GM23338 (cell line): ENCODE data around the gene SLC43A3.

ENCODE experiments used
- CTCF ChIP-seq, 2 experiments: fragments of 200-600 bp in 1 of 2; sonication (generic) in 1 of 2; conservative IDR thresholded peaks; 2 replicates each; pipeline versions ENCODE4 v1.5.1 to v1.6.1; 2016 to 2017; ENCODE audit warnings: antibody characterized with exemption in 2 of 2, low read depth in 2 of 2, mild to moderate bottlenecking in 2 of 2, moderate library complexity in 1 of 2
- EZH2 ChIP-seq: fragments of 200-600 bp; sonication (generic); IDR thresholded peaks from one replicate; pipeline ENCODE4 v1.8.0; 2017; ENCODE audit warnings: antibody characterized with exemption, mild to moderate bottlenecking, low read depth; ENCODE audit not compliant: unreplicated experiment
- JUNB ChIP-seq: IDR thresholded peaks from one replicate; pipeline ENCODE4 v1.6.1; 2016; ENCODE audit warnings: antibody characterized with exemption; ENCODE audit not compliant: unreplicated experiment

GRCh38 chr11:57376095-57377090 is 50.5 kb downstream of the SLC43A3 start:
- no peak for TF ChIP-seq CTCF (conservative IDR thresholded peaks at IDR 0.05; ENCODE audit: low read depth in 2 of 2)
- TF ChIP-seq EZH2, result no peak
- no peak for TF ChIP-seq JUNB
